DMS53 treated with DMSO at 0.1 percent for 48 hours (cell line): ENCODE results near the gene LILRB1.
"Not testable (repeated sequence)": the region's sequence is repeated elsewhere in the genome, so short reads cannot be mapped to it uniquely, and the experiment has no call there.

Experiments used
- DNase-seq: peaks from one replicate; lab custom pipeline; 2025; ENCODE audit not compliant: unreplicated experiment; lab: John Stamatoyannopoulos, UW

The LILRB1 gene

DNA sequence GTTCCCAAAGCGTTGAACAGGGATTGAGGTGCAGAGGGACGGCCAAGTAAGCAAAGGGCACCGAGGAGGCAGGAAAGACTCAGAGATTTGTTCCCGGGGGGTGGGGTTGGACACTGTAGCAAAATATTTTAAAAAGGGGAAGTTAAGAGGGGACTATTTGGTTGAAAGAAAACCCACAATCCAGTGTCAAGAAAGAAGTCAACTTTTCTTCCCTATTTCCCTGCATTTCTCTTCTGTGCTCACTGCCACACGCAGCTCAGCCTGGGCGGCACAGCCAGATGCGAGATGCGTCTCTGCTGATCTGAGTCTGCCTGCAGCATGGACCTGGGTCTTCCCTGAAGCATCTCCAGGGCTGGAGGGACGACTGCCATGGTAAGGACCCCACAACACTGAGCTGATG, at the start of gene LILRB1:
Gene LILRB1 (plus strand): TSS at position 223 of the 400 bp plus-strand sequence. CDS start 590 bp downstream, outside the sequence.
- DNase-seq = not testable (repeated sequence)

GRCh38 chr19:54586397-54586796, 43.9 kb upstream of the LILRB1 start:
- DNase-seq = no peak

DNA sequence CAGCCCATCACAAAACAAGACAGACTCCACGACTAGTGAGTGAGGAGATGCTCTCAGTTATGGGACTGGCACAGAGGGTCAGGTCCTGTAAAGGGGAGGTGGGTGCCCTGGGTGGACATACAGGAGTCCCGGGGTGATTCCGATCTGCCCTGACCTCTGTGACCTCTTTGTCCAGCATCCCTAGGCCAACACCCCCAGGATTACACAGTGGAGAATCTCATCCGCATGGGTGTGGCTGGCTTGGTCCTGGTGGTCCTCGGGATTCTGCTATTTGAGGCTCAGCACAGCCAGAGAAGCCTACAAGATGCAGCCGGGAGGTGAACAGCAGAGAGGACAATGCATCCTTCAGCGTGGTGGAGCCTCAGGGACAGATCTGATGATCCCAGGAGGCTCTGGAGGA, 43.3 kb upstream of the LILRB1 start:
- DNase-seq = no peak

DNA sequence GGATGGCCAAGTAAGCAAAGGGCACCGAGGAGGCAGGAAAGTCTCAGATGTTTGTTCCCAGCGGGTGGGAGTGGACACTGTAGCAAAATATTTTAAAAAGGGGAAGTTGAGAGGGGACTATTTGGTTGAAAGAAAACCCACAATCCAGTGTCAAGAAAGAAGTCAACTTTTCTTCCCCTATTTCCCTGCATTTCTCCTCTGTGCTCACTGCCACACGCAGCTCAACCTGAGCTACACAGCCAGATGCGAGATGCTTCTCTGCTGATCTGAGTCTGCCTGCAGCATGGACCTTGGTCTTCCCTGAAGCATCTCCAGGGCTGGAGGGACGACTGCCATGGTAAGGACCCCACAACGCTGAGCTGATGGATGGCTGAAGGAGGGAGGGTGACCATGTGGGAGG, 36.8 kb upstream of the LILRB1 start, which contains the start of gene LILRA1:
Gene LILRA1 (plus strand): TSS at position 188 of the 400 bp plus-strand sequence. CDS start 613 bp downstream, outside the sequence.
- not testable (repeated sequence) for DNase-seq

GRCh38 chr19:54593931-54594626, 36.2 kb upstream of the LILRB1 start:
- not testable (repeated sequence) for DNase-seq

GRCh38 chr19:54594737-54595136, 35.5 kb upstream of the LILRB1 start:
- no peak for DNase-seq

DNA sequence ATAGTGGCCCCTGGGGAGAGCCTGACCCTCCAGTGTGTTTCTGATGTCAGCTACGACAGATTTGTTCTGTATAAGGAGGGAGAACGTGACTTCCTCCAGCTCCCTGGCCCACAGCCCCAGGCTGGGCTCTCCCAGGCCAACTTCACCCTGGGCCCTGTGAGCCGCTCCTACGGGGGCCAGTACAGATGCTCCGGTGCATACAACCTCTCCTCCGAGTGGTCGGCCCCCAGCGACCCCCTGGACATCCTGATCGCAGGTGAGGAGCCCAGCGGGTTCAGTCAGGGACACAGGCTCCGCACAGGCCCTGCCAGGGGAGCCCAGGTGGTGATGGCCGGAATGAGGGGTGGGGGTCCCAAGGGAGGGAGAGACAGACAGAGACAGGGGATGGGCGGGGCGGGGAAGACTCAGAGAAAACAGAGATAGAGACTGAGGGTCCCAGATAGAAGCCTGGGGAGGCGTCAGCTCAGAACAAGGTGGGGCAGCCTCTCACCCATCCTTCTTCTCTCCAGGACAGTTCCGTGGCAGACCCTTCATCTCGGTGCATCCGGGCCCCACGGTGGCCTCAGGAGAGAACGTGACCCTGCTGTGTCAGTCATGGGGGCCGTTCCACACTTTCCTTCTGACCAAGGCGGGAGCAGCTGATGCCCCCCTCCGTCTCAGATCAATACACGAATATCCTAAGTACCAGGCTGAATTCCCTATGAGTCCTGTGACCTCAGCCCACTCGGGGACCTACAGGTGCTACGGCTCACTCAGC, 34.4 kb upstream of the LILRB1 start:
- not testable (repeated sequence) for DNase-seq

DNA sequence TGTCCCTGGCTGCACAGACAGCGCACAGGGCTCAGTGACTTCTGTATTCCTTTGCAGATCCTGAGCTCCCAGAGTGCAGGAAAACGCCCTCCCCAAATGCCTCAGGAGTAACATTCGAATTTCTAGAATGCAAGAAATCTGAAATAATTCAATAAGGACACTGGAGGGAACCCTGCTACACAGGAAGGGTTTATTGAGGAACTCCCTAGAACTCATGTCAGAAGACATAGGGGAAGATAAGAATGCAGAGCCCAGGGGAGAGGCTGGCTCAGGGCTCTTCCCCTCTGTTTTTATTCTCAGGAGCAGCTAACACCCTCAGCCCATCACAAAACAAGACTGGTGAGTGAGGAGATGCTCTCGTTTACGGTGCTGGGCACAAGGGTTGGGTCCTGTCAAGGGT, 30.1 kb upstream of the LILRB1 start:
- no peak for DNase-seq

DNA sequence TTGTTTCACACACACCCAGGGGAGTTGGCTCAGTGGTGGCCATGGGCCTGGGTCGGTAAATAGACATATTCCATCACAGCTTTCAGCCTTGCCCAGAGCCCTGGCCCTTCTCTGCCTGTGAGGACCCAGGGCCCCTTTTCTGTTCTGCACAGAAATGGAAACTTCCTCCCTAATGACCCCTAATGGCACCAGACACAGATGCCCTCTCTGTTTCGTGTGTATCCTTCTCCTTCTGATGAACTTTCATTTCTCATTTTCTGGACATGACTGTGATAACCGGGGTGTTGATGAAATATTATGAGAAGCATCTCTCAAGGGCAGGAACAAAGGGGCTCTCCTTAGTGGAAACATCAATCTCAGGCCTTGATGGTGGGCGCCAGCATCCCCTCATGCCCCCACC, 24.1 kb upstream of the LILRB1 start:
- no peak for DNase-seq

DNA sequence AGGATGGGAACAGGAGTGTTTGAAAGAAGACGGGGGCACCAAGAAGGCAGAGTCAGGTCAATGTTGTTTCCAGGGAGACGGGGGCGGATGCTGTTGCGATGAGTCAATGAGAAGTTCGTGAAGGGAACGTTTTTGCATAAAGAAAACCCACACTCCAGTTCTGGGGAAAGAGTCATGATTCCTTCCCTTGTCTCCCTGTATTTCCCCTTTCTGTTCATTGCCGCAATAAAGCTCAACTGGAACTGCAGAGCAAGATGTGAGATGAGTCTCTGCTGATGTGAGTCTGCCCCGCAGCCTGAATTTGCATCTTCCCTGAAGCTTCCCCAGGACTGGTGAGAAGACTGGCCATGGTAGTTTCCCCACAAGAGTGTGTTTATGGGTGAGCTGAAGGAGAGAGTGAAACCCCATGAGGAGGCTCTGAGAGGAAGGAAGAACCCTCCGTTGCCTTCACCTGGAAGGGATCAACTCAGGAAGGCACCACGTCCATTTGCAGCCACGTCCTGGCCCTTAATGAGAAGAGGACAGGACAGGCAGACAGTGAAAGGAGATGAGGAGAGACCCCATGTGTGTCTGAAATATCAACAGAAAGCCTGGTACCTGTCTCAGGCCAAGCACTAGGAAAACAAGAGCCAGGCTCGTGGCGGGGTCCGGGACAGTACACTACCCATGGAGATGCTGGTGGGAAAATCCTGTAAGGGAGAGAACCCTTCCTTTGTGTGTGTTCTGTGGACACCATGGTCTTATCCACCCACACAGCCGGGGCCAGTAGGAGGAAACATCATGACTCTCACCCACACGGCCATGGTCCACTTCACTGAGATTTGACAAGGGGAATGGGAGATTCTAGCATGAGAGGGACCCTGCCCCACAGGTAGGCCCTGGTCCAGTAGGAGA, 23.1 kb upstream of the LILRB1 start:
- no peak for DNase-seq

GRCh38 chr19:54607785-54608150, 22.5 kb upstream of the LILRB1 start:
- no peak for DNase-seq

DNA sequence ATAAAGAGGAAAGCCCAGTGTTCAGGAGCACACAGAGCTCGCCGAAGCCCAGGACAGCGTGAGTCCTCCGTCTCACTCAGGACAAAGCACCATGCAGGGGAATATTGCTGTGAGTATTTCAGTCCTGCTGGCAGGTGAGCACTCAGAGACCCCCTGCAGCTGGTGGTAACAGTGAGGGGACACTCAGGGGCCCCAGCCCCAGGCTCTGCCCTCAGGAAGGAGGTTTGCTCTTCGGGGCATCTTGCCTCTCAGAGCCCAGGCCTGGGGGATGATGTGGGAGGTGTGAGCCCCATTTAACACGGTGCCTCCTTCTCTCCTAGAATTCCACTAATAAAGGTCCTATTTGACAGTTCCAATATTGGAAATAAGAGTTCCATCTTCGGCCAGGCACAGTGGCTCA, 22.1 kb upstream of the LILRB1 start:
- no peak for DNase-seq

DNA sequence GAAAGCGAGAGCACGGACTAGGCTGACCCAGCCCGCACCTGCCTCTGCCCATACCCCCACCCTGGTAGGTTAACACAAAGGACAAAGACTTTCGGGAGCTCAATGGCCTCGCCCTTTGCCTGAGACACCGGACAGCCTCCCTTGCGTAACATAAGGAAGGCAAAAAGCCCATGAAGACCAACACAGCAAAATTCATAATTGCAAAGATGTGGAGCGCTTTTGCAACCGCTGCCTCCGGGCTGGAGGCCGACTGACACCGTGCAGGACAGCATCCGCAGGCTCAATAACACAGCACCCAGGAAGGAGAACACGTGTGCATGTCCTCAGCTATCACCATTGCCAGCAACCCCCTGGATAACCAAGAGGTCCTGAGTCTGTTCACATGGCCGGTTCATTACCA, 21.5 kb upstream of the LILRB1 start:
- DNase-seq = no peak

GRCh38 chr19:54609356-54609791, 20.9 kb upstream of the LILRB1 start:
- DNase-seq = no peak

DNA sequence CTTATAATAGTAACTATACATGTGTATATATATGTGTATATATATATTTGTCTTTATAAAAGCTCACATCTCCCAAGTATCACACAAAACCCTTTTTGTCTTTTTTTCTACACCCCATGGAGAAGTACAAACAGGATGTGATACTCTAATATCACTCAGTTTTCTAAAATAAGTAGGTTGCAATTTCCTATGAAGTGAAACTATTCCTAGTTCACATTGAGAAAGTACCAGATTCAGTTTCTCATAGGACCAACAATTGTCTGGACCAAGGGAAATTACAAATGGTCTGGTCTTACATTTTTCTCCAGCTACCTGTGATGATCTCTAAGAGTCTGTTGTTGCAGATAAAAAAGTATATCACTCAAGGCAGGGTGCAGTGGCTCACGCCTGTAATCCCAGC, 17.9 kb upstream of the LILRB1 start:
- DNase-seq = no peak

GRCh38 chr19:54614726-54615125, 15.6 kb upstream of the LILRB1 start:
- no peak for DNase-seq

DNA sequence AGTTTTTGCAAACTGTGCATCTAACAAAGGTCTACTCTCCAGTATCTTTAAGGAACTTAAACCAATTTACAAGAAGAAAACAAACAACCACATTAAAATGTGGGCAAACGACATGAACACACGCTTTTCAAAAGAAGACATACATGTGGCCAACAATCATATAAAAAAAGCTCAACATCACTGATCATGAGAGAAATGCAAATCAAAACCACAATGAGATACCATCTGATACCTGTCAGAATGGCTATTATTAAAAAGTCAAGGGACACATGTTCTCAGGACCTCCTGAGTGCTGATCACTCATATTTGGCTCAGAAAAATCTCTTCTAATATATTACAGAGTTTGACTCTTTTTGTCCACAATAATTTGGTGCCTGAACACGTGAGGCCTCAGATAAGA, 14.2 kb upstream of the LILRB1 start:
- DNase-seq = no peak

- no peak for DNase-seq
Measured at GRCh38 chr19:54616821-54617560, 13.3 kb upstream of the LILRB1 start.

- no peak for DNase-seq
Measured at GRCh38 chr19:54620464-54620863, 9.8 kb upstream of the LILRB1 start.

DNA sequence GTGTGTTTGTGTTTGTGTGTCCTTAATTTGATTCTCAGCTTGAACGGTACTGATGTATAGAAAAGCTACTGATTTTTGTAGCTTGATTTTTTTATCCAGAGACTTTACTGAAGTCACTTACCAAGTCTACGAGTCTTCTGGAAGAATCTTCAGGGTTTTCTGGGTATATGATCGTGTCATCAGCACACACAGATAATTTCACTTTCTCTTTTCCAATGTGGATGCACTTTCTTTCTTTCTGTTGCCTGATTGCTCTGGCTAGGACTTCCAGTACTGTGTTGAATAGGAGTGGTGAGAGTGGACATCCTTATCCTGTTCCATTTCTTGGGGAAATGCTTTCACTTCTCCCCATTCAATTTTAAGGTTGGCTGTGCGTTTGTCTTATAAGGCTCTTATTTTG, 7.9 kb upstream of the LILRB1 start:
- no peak for DNase-seq

DNA sequence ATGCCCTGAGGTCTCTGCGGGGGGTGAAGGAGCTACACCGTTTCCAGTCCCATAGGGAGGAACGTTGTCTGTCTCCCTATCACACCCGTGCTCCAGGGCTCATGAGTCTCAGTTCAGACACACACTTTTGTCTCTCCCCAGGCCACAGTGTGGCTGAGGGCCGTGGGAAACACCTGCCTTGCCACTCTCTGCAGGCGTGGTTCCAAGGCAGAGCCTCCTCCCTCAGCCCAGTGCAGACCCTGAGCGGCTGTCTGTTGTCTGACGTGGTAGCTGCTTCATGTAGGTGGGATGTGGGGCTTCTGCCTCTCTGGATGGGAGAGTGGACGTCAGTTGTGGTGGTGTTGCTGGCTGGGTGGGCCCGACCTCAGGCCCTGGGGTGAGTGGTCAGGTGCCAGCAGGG, 6.0 kb upstream of the LILRB1 start:
- not testable (repeated sequence) for DNase-seq
